T-helper 1 cell treated with Interleukin-12 subunit alpha and Interleukin-12 subunit beta and Interleukin-4 antibody, amounts not matched to agents 30 ng/mL and 1 ng/mL, for 36 hours (primary cell): ENCODE measurements around the gene GOLPH3. TPM values are rescaled to one million over a fixed set of nuclear protein-coding genes. Genes with fewer than 3 reads are reported as not detected.
"Not testable (repeated sequence)": the region's sequence is repeated elsewhere in the genome, so short reads cannot be mapped to it uniquely, and the experiment has no call there.

Source experiments
- intact Hi-C: fragments of 100-400 bp; cut with micrococcal nuclease; formaldehyde crosslinking; loops from one replicate; pipeline ENCODE4 v1.15.1; 2024
- total RNA-seq: library from RNA; stranded (reverse); gene quantifications from 2 replicates; pipeline ENCODE4 v1.2.3, GENCODE V29; 2022

Gene GOLPH3
- total RNA-seq = 76.1 and 78.8 TPM in 2 replicates

- intact Hi-C loops = loop anchor here (1.0 to 5.0 kb wide), 12 partner anchors 37 to 1834 kb away; partner anchors contain the start of genes AMACR, C5orf22, DROSHA and PDZD2
Measured at GRCh38 chr5:32174011-32174870, at the start of gene GOLPH3. GOLPH3 (minus strand) TSS chr5:32174319; CDS start chr5:32174034, 285 bp downstream.

GRCh38 chr5:32222723-32223470 is 48.8 kb upstream of the GOLPH3 start:
- intact Hi-C loops = no loop called here

GRCh38 chr5:32217886-32218396 is 43.8 kb upstream of the GOLPH3 start:
- intact Hi-C loops = loop anchor here (5.0 kb wide), 1 partner anchor 91 kb away; no protein-coding TSS in a partner anchor

GRCh38 chr5:32214344-32214743 is 40.2 kb upstream of the GOLPH3 start:
- intact Hi-C loops = loop anchor here (5.0 kb wide), 1 partner anchor 398 kb away; no protein-coding TSS in a partner anchor

GRCh38 chr5:32210151-32210550 is 36.0 kb upstream of the GOLPH3 start:
- intact Hi-C loops = loop anchor here (5.0 kb wide), 1 partner anchor 402 kb away; no protein-coding TSS in a partner anchor

- intact Hi-C loops = not testable (repeated sequence)
Measured at GRCh38 chr5:32208837-32209236, 34.7 kb upstream of the GOLPH3 start.

GRCh38 chr5:32207355-32207634 is 33.2 kb upstream of the GOLPH3 start:
- intact Hi-C loops = no loop called here

GRCh38 chr5:32206509-32207354 is 32.6 kb upstream of the GOLPH3 start:
- intact Hi-C loops = no loop called here

GRCh38 chr5:32206053-32206452 is 31.9 kb upstream of the GOLPH3 start:
- intact Hi-C loops = no loop called here

GRCh38 chr5:32202394-32202793 is 28.3 kb upstream of the GOLPH3 start:
- intact Hi-C loops = no loop called here

- intact Hi-C loops = no loop called here
Measured at GRCh38 chr5:32201122-32201753, 27.1 kb upstream of the GOLPH3 start.

GRCh38 chr5:32197032-32197431 is 22.9 kb upstream of the GOLPH3 start:
- intact Hi-C loops = no loop called here

GRCh38 chr5:32195265-32195664 is 21.1 kb upstream of the GOLPH3 start:
- intact Hi-C loops = no loop called here

GRCh38 chr5:32193591-32193990 is 19.5 kb upstream of the GOLPH3 start:
- intact Hi-C loops = no loop called here

GRCh38 chr5:32190095-32190494 is 16.0 kb upstream of the GOLPH3 start:
- intact Hi-C loops = no loop called here

- intact Hi-C loops = no loop called here
Measured at GRCh38 chr5:32187675-32188074, 13.6 kb upstream of the GOLPH3 start.

- intact Hi-C loops = no loop called here
Measured at GRCh38 chr5:32182463-32183063, 8.4 kb upstream of the GOLPH3 start.

GRCh38 chr5:32173267-32174010 is 680 bp downstream of the GOLPH3 start:
- intact Hi-C loops = loop anchor here (1.0 to 5.0 kb wide), 14 partner anchors 35 to 1835 kb away; partner anchors contain the start of genes AMACR, C5orf22, DROSHA and PDZD2

GRCh38 chr5:32172923-32173266 is 1.2 kb downstream of the GOLPH3 start:
- intact Hi-C loops = loop anchor here (2.0 to 5.0 kb wide), 4 partner anchors 34 to 536 kb away; partner anchors contain the start of gene PDZD2
